Esophagus muscularis mucosa (tissue), 4 donors: ENCODE results near the gene ADORA1. TPM values are rescaled to one million over a fixed set of nuclear protein-coding genes. Genes with fewer than 3 reads are reported as not detected.

Experiments
- DNase-seq: peaks from one replicate; pipeline ENCODE4 v3.0.0-alpha.2; 2017; ENCODE audit errors: extremely low spot score
- H3K27ac ChIP-seq, 4 donors: fragments of 200-600 bp; sonication (generic); replicated peaks in 1 of 4; 1 replicate in 3 of 4; 2 replicates in 1 of 4; pipeline ENCODE4 v1.5.1; 2016 to 2019; ENCODE audit warnings: mild to moderate bottlenecking in 1 of 4
- H3K27me3 ChIP-seq, 4 donors: fragments of 200-600 bp; sonication (generic); one replicate each; pipeline versions ENCODE4 v1.5.1 to v1.6.0; 2016 to 2019
- H3K36me3 ChIP-seq, 4 donors: fragments of 200-600 bp; sonication (generic); one replicate each; pipeline ENCODE4 v1.5.1; 2016 to 2019
- H3K4me1 ChIP-seq, 4 donors: fragments of 200-600 bp; sonication (generic); one replicate each; pipeline ENCODE4 v1.5.1; 2016 to 2019
- H3K4me3 ChIP-seq, 4 donors: fragments of 200-600 bp; sonication (generic); 1 replicate in 2 of 4; 2 replicates in 2 of 4; pipeline ENCODE4 v1.5.1; 2016 to 2019; ENCODE audit warnings: mild to moderate bottlenecking in 4 of 4, moderate library complexity in 1 of 4
- H3K9me3 ChIP-seq, 4 donors: fragments of 200-600 bp; sonication (generic); 1 replicate in 3 of 4; 2 replicates in 1 of 4; pipeline ENCODE4 v1.5.1; 2016 to 2019
- EP300 ChIP-seq: sonication (generic); formaldehyde crosslinking; IDR thresholded peaks from one replicate; pipeline ENCODE4 v1.6.1; 2017; ENCODE audit warnings: antibody characterized with exemption
- POLR2A ChIP-seq: fragments of 450-650 bp; IDR thresholded peaks from one replicate; pipeline ENCODE4 v1.6.1; 2017; ENCODE audit warnings: antibody characterized with exemption, moderate library complexity, mild to moderate bottlenecking, low read depth
- POLR2AphosphoS5 ChIP-seq, 2 donors: sonication (generic); formaldehyde crosslinking; IDR thresholded peaks; one replicate each; pipeline ENCODE4 v1.6.1; 2017; ENCODE audit warnings: antibody characterized with exemption in 2 of 2
- WGBS: methylation state at CpG from one replicate; pipeline ENCODE4 v1.1.5; 2018; 5-methylcytosine and 5-hydroxymethylcytosine counted together
- intact Hi-C: fragments of 100-400 bp; cut with DNase I; formaldehyde crosslinking; loops from one replicate; pipeline ENCODE4 v1.15.1; 2023
- total RNA-seq, 4 donors: library from RNA; depleted of rRNA; stranded (reverse); fragments of >200 nt; gene quantifications; one replicate each; pipeline versions ENCODE4 v1.1.0 to v1.2.1, GENCODE V29; 2016
- TF ChIP-seq, protein P1 (sequence below), 3 experiments: fragments of 200-600 bp in 2 of 3; fragments of 450-650 bp in 1 of 3; sonication (generic) in 2 of 3; IDR thresholded peaks; one replicate each; pipeline ENCODE4 v1.5.1; 2017 to 2019; ENCODE audit warnings: antibody characterized with exemption in 3 of 3, mild to moderate bottlenecking in 2 of 3, moderate library complexity in 1 of 3

Gene ADORA1
- total RNA-seq, 4 donors from 2014 or later: 0.34 to 1.7 (median 0.80) TPM

DNA sequence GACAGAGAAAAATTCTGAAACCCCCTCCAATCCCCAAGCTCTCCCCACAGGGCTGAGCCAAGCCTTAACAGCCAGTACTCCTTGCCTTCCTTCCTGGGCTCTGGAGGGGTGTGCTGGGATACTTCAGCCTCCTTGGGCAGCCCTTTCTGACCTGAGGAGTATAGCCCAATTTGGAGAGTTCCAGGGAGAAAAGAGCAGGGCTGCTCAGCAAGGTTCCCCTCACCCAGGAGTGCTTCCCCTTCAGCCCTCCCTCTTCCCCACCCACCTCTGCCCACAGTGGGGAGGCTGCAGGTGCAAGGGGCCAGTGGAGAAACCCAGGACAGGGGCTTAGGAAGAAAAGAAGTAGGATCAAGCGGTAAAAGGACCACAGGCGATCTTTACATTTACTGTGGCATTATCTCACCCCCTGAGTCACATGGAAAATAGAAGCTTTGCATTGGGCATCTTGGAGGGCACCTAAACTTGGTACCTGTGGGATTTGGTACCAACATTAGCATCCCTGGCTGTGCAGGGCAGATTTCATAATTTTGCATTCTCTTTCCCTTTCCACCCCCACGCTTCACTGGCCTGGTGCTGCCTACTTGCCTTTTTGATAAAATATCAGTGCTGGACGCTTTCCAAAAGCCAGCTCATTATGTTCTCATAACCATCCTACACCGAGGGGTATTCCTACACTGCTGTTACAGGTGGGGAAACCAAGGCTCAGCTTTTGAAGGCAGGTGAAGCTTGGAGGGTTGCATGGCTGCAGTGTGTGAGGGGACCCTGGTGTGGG lies 2.8 kb upstream of the ADORA1 start:
- no peak for DNase-seq
- no peaks in the 10 kb centered on the region for H3K36me3 ChIP-seq
- no peak overlapping the region for H3K27ac ChIP-seq
- WGBS: 77% methylated on average over 5 of the region's 5 CpGs
- peaks cover 0 to 77% (median 13%) of the 10 kb centered on the region in 4 donors for H3K27me3 ChIP-seq
- peaks cover 29 to 40% (median 33%) of the 10 kb centered on the region in 4 donors for H3K4me1 ChIP-seq
- TF ChIP-seq POLR2AphosphoS5 (IDR thresholded peaks at IDR 0.05) (no peak), POLR2A (no peak), EP300 (no peak)
- TF ChIP-seq, protein P1, sequence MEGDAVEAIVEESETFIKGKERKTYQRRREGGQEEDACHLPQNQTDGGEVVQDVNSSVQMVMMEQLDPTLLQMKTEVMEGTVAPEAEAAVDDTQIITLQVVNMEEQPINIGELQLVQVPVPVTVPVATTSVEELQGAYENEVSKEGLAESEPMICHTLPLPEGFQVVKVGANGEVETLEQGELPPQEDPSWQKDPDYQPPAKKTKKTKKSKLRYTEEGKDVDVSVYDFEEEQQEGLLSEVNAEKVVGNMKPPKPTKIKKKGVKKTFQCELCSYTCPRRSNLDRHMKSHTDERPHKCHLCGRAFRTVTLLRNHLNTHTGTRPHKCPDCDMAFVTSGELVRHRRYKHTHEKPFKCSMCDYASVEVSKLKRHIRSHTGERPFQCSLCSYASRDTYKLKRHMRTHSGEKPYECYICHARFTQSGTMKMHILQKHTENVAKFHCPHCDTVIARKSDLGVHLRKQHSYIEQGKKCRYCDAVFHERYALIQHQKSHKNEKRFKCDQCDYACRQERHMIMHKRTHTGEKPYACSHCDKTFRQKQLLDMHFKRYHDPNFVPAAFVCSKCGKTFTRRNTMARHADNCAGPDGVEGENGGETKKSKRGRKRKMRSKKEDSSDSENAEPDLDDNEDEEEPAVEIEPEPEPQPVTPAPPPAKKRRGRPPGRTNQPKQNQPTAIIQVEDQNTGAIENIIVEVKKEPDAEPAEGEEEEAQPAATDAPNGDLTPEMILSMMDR (IDR thresholded peaks at IDR 0.05): no peak
- H3K9me3 ChIP-seq: no peaks in the 10 kb centered on the region
- intact Hi-C loops: loop anchor here (5.0 kb wide), 1 partner anchor 87 kb away; no protein-coding TSS in a partner anchor
- no peak overlapping the region for H3K4me3 ChIP-seq

DNA sequence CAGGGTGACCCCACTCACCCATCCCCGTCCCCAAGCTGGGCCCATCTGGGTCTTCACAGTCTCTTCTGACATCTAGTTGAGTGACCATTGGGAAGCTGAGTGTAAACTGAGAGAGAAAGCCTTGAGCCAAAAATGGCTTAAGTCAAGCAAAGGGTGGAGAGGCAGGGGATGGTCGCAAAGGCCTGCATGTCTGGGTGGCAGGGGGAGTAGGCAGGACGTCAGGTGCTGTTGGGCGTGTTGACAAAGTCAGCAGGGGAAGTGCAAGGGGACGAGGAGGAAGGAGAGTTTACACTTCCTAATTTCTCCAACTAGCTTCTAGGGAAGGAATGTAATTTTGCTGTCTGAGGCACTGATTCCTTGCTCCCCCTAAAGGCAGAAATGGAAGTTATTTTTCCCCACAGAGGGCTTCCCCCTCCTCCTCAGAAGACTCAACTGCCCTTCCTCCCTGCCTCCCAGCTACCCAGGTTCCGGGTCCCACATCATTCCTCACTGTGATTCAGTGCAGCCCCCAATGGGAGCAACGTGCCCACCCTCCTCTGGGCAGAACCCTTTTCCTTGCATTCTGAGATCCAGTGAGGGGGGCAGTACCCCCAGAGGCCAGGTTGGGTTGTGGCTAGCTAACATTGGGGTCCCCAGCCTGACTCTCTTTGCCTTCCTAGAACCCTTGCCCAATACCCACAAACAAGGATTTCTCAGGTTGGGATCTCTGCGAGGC lies 1.2 kb upstream of the ADORA1 start:
- 31% methylated on average over 8 of the region's 8 CpGs for whole genome bisulfite sequencing
- peaks cover 0 to 63% (median 7%) of the 10 kb centered on the region in 4 donors for H3K27me3 ChIP-seq
- intact Hi-C loops: loop anchor here (5.0 kb wide), 1 partner anchor 89 kb away; no protein-coding TSS in a partner anchor
- peaks cover 37 to 45% (median 43%) of the 10 kb centered on the region in 4 donors for H3K4me1 ChIP-seq
- H3K9me3 ChIP-seq: no peaks in the 10 kb centered on the region
- no peaks in the 10 kb centered on the region for H3K36me3 ChIP-seq
- no peak for DNase-seq
- no peak overlapping the region for H3K4me3 ChIP-seq
- no peak for TF ChIP-seq POLR2A
- TF ChIP-seq, protein P1 (IDR thresholded peaks at IDR 0.05): peak in 2 of 3 experiments; percentile 28 to 50
- TF ChIP-seq POLR2AphosphoS5 (IDR thresholded peaks at IDR 0.05): no peak
- TF ChIP-seq EP300: no peak
- H3K27ac ChIP-seq: no peak overlapping the region

DNA sequence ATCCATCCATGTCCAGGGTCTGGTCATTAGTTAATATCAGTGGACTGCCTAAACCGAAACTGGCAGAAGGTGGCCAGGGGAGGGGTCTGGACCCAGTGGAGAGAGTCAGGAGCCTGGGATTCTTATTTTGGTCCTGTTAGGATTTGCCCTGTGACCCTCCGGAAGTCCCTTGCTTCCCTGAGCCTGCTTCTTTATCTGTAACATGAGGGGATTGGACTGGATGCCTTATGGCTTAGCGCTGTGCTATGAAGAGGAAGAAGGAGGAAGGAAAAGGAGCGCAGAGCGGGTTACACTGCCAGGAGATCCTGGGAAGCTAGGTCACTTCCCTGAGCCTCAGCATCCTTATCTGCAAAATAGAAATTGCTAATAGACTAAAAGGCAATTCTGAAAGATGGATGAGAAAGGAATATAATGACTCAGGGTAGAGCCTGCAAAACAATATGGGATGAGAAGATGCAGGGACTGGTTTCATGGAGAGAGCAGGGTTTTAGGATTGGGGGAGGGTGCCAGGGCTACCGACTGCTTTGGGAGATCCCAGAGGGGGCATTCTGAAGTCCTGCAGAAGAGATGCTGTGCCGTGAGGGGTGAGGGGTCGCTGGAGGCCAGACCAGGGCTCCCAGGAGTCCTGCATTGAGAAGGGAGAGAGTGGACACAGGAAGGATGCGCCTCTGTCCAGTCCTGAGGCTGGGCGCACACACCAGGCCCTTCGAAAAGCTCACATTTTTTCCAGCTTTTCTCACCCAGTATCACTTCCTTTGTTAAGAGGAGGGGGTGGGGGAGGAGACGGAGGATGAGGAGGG lies 460 bp upstream of the ADORA1 start:
- intact Hi-C loops: loop anchor here (5.0 kb wide), 1 partner anchor 90 kb away; no protein-coding TSS in a partner anchor
- no peak for DNase-seq
- WGBS: 30% methylated on average over 11 of the region's 12 CpGs
- H3K9me3 ChIP-seq: no peaks in the 10 kb centered on the region
- H3K4me3 ChIP-seq: peak overlapping the region; percentile 47 to 64 (median 50)
- no peaks in the 10 kb centered on the region for H3K36me3 ChIP-seq
- H3K4me1 ChIP-seq: peaks cover 37 to 45% (median 43%) of the 10 kb centered on the region in 4 donors
- H3K27ac ChIP-seq: no peak overlapping the region
- TF ChIP-seq, protein P1 (IDR thresholded peaks at IDR 0.05): no peak
- TF ChIP-seq EP300 (no peak), POLR2A (no peak), POLR2AphosphoS5 (IDR thresholded peaks at IDR 0.05) (no peak)
- H3K27me3 ChIP-seq: peaks cover 0 to 55% (median 7%) of the 10 kb centered on the region in 4 donors

DNA sequence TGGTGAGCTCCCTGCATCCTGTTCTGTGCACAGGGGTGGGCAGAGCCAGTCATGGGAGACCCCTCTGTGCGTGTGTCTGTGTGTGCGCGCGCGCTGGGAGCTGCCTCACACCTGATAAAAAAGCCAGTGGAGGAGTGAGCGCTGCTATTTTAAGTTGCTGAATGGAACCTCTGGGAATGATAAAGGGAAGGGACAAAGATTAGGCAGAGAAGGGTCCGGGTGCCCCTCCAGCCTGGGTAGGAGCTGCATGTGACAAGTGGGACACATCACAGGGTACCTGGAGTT lies 847 bp downstream of the ADORA1 start:
- peaks cover 37 to 45% (median 43%) of the 10 kb centered on the region in 4 donors for H3K4me1 ChIP-seq
- DNase-seq: no peak
- intact Hi-C loops: loop anchor here (5.0 kb wide), 1 partner anchor 91 kb away; no protein-coding TSS in a partner anchor
- peak overlapping the region; percentile 47 to 64 (median 50) for H3K4me3 ChIP-seq
- no peaks in the 10 kb centered on the region for H3K36me3 ChIP-seq
- peak overlapping the region in 3 of 4 donors; percentile 31 to 52 (median 36) for H3K27ac ChIP-seq
- H3K9me3 ChIP-seq: no peaks in the 10 kb centered on the region
- H3K27me3 ChIP-seq: peaks cover 0 to 42% (median 6%) of the 10 kb centered on the region in 4 donors
- 23% methylated on average over 6 of the region's 7 CpGs for WGBS
- TF ChIP-seq EP300 (no peak), POLR2A (no peak), POLR2AphosphoS5 (IDR thresholded peaks at IDR 0.05) (no peak)
- TF ChIP-seq, protein P1 (IDR thresholded peaks at IDR 0.05): no peak
